GM23338 (cell line): ENCODE data around the gene MLNR. TPM values are rescaled to one million over a fixed set of nuclear protein-coding genes. Genes with fewer than 3 reads are reported as not detected.

Experiments used
- ATAC-seq: fragments of 200-7000 bp; cut with Tn5 transposase; 3 replicates; pipeline ENCODE4 v1.9.1; 2020
- DNase-seq: peaks from one replicate; pipeline ENCODE4 v3.0.0-alpha.2; 2015; ENCODE audit warnings: low spot score
- H2AFZ ChIP-seq: fragments of 200-600 bp; sonication (generic); 2 replicates; pipeline ENCODE4 v1.8.0; 2016; ENCODE audit warnings: antibody characterized with exemption, mild to moderate bottlenecking, moderate library complexity
- H3F3A ChIP-seq: fragments of 200-600 bp; sonication (generic); replicated peaks from 2 replicates; pipeline ENCODE4 v1.8.0; 2017; ENCODE audit warnings: antibody characterized with exemption, mixed run types, low read depth
- H3K27ac ChIP-seq: fragments of 200-600 bp; sonication (generic); 2 replicates; pipeline ENCODE4 v1.6.1; 2016; ENCODE audit warnings: low read depth
- H3K27me3 ChIP-seq: fragments of 200-600 bp; sonication (generic); 2 replicates; pipeline ENCODE4 v1.8.0; 2016; ENCODE audit warnings: mild to moderate bottlenecking, mixed run types, moderate library complexity; ENCODE audit not compliant: insufficient read depth
- H3K36me3 ChIP-seq: fragments of 200-600 bp; sonication (generic); 2 replicates; pipeline ENCODE4 v1.8.0; 2016; ENCODE audit warnings: mild to moderate bottlenecking; ENCODE audit not compliant: insufficient read depth
- H3K4me1 ChIP-seq: fragments of 200-600 bp; sonication (generic); 2 replicates; pipeline ENCODE4 v1.8.0; 2016; ENCODE audit warnings: mild to moderate bottlenecking, moderate library complexity; ENCODE audit not compliant: insufficient read depth
- H3K4me2 ChIP-seq: fragments of 200-600 bp; sonication (generic); 2 replicates; pipeline ENCODE4 v1.7.1; 2017; ENCODE audit warnings: mixed run types
- H3K4me3 ChIP-seq: fragments of 200-600 bp; sonication (generic); 2 replicates; pipeline ENCODE4 v1.6.1; 2016; ENCODE audit warnings: mixed run types
- H3K79me2 ChIP-seq: fragments of 200-600 bp; sonication (generic); replicated peaks from 2 replicates; pipeline ENCODE4 v1.8.0; 2017; ENCODE audit warnings: mild to moderate bottlenecking; ENCODE audit not compliant: insufficient read depth
- H3K9me2 ChIP-seq: fragments of 200-600 bp; sonication (generic); 2 replicates; pipeline ENCODE4 v1.8.0; 2017; ENCODE audit not compliant: insufficient read depth
- H4K20me1 ChIP-seq: fragments of 200-600 bp; sonication (generic); replicated peaks from 2 replicates; pipeline ENCODE4 v1.8.0; 2017; ENCODE audit warnings: mild to moderate bottlenecking; ENCODE audit not compliant: insufficient read depth
- H3K27ac Mint-ChIP-seq: 2 replicates; pipeline ENCODE4 v1.8.0; 2020; ENCODE audit warnings: inconsistent platforms, mild to moderate bottlenecking, moderate library complexity, mixed read lengths
- H3K27me3 Mint-ChIP-seq: 3 replicates; pipeline ENCODE4 v1.8.0; 2022; ENCODE audit warnings: low read depth, mild to moderate bottlenecking, moderate library complexity, mixed read lengths, inconsistent platforms; ENCODE audit not compliant: insufficient read depth, poor library complexity
- H3K36me3 Mint-ChIP-seq: 3 replicates; pipeline ENCODE4 v1.8.0; 2021; ENCODE audit warnings: low read depth, mild to moderate bottlenecking, inconsistent platforms, moderate library complexity, mixed read lengths
- H3K4me1 Mint-ChIP-seq: 3 replicates; pipeline ENCODE4 v1.8.0; 2020; ENCODE audit warnings: mild to moderate bottlenecking, inconsistent platforms, mixed read lengths
- H3K4me3 Mint-ChIP-seq: 3 replicates; pipeline ENCODE4 v1.8.0; 2021; ENCODE audit warnings: moderate library complexity, mild to moderate bottlenecking, inconsistent platforms, mixed read lengths
- H3K9me3 Mint-ChIP-seq: 3 replicates; pipeline ENCODE4 v1.8.0; 2020; ENCODE audit warnings: moderate library complexity, mild to moderate bottlenecking, inconsistent platforms, mixed read lengths
- CREB1 ChIP-seq: fragments of 250-450 bp; sonication (Bioruptor Pico); IDR thresholded peaks from 2 replicates; pipeline ENCODE4 v1.5.0; 2020; ENCODE audit warnings: low read depth, mild to moderate bottlenecking, moderate library complexity
- ETS1 ChIP-seq: IDR thresholded peaks from 2 replicates; pipeline ENCODE4 v1.6.1; 2016; ENCODE audit warnings: antibody characterized with exemption
- JUNB ChIP-seq: IDR thresholded peaks from one replicate; pipeline ENCODE4 v1.6.1; 2016; ENCODE audit warnings: antibody characterized with exemption; ENCODE audit not compliant: unreplicated experiment
- NANOG ChIP-seq: IDR thresholded peaks from 2 replicates; pipeline ENCODE4 v1.6.1; 2016; ENCODE audit warnings: antibody characterized with exemption, borderline replicate concordance
- POLR2AphosphoS5 ChIP-seq: IDR thresholded peaks from 2 replicates; pipeline ENCODE4 v1.6.1; 2016; ENCODE audit warnings: antibody characterized with exemption, low read depth
- ZNF114 ChIP-seq: fragments of 250-450 bp; sonication (Bioruptor Pico); IDR thresholded peaks from 2 replicates; pipeline ENCODE4 v1.5.0; 2020; ENCODE audit warnings: mild to moderate bottlenecking, moderate library complexity
- polyA plus RNA-seq: library from polyadenylated mRNA; unstranded; fragments of >200 nt; fragmentation: Nextera tagmentation; extraction: Ambion mirVana; gene quantifications from 2 replicates; pipeline ENCODE4 v1.2.1, GENCODE V29; 2016
- total RNA-seq: library from RNA; depleted of rRNA; stranded (reverse); fragments of >200 nt; shearing (Covaris generic); gene quantifications from 2 replicates; pipeline ENCODE4 v1.2.3, GENCODE V29; 2014
- TF ChIP-seq, protein P1 (sequence below), 2 experiments: fragments of 200-600 bp in 1 of 2; sonication (generic) in 1 of 2; conservative IDR thresholded peaks; 2 replicates each; pipeline versions ENCODE4 v1.5.1 to v1.6.1; 2016 to 2017; ENCODE audit warnings: antibody characterized with exemption in 2 of 2, low read depth in 2 of 2, mild to moderate bottlenecking in 2 of 2, moderate library complexity in 1 of 2
- TF ChIP-seq, protein P2 (sequence below): fragments of 250-450 bp; sonication (Bioruptor Pico); IDR thresholded peaks from 2 replicates; pipeline ENCODE4 v1.5.0; 2020; ENCODE audit warnings: mild to moderate bottlenecking, moderate library complexity

Gene MLNR
- total and polyA plus RNA-seq, 2 experiments from 2014 or later = 0.17 TPM; not detected in 1

- no peaks in the 10 kb centered on the region for H3K36me3 ChIP-seq
- no peak overlapping the region for H2AFZ ChIP-seq
- no peak for ATAC-seq
- no peaks in the 10 kb centered on the region for H3K79me2 ChIP-seq
- no peaks in the 10 kb centered on the region for H4K20me1 ChIP-seq
- no peak overlapping the region for H3K4me3 ChIP-seq
- TF ChIP-seq, protein P1, sequence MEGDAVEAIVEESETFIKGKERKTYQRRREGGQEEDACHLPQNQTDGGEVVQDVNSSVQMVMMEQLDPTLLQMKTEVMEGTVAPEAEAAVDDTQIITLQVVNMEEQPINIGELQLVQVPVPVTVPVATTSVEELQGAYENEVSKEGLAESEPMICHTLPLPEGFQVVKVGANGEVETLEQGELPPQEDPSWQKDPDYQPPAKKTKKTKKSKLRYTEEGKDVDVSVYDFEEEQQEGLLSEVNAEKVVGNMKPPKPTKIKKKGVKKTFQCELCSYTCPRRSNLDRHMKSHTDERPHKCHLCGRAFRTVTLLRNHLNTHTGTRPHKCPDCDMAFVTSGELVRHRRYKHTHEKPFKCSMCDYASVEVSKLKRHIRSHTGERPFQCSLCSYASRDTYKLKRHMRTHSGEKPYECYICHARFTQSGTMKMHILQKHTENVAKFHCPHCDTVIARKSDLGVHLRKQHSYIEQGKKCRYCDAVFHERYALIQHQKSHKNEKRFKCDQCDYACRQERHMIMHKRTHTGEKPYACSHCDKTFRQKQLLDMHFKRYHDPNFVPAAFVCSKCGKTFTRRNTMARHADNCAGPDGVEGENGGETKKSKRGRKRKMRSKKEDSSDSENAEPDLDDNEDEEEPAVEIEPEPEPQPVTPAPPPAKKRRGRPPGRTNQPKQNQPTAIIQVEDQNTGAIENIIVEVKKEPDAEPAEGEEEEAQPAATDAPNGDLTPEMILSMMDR (conservative IDR thresholded peaks at IDR 0.05; ENCODE audit: low read depth in 2 of 2) = no peak
- TF ChIP-seq NANOG (no peak), ETS1 (no peak), ZNF114 (CRISPR knock-in tag) (no peak), CREB1 (CRISPR knock-in tag) (no peak), JUNB (no peak), POLR2AphosphoS5 (no peak)
- TF ChIP-seq, protein P2, sequence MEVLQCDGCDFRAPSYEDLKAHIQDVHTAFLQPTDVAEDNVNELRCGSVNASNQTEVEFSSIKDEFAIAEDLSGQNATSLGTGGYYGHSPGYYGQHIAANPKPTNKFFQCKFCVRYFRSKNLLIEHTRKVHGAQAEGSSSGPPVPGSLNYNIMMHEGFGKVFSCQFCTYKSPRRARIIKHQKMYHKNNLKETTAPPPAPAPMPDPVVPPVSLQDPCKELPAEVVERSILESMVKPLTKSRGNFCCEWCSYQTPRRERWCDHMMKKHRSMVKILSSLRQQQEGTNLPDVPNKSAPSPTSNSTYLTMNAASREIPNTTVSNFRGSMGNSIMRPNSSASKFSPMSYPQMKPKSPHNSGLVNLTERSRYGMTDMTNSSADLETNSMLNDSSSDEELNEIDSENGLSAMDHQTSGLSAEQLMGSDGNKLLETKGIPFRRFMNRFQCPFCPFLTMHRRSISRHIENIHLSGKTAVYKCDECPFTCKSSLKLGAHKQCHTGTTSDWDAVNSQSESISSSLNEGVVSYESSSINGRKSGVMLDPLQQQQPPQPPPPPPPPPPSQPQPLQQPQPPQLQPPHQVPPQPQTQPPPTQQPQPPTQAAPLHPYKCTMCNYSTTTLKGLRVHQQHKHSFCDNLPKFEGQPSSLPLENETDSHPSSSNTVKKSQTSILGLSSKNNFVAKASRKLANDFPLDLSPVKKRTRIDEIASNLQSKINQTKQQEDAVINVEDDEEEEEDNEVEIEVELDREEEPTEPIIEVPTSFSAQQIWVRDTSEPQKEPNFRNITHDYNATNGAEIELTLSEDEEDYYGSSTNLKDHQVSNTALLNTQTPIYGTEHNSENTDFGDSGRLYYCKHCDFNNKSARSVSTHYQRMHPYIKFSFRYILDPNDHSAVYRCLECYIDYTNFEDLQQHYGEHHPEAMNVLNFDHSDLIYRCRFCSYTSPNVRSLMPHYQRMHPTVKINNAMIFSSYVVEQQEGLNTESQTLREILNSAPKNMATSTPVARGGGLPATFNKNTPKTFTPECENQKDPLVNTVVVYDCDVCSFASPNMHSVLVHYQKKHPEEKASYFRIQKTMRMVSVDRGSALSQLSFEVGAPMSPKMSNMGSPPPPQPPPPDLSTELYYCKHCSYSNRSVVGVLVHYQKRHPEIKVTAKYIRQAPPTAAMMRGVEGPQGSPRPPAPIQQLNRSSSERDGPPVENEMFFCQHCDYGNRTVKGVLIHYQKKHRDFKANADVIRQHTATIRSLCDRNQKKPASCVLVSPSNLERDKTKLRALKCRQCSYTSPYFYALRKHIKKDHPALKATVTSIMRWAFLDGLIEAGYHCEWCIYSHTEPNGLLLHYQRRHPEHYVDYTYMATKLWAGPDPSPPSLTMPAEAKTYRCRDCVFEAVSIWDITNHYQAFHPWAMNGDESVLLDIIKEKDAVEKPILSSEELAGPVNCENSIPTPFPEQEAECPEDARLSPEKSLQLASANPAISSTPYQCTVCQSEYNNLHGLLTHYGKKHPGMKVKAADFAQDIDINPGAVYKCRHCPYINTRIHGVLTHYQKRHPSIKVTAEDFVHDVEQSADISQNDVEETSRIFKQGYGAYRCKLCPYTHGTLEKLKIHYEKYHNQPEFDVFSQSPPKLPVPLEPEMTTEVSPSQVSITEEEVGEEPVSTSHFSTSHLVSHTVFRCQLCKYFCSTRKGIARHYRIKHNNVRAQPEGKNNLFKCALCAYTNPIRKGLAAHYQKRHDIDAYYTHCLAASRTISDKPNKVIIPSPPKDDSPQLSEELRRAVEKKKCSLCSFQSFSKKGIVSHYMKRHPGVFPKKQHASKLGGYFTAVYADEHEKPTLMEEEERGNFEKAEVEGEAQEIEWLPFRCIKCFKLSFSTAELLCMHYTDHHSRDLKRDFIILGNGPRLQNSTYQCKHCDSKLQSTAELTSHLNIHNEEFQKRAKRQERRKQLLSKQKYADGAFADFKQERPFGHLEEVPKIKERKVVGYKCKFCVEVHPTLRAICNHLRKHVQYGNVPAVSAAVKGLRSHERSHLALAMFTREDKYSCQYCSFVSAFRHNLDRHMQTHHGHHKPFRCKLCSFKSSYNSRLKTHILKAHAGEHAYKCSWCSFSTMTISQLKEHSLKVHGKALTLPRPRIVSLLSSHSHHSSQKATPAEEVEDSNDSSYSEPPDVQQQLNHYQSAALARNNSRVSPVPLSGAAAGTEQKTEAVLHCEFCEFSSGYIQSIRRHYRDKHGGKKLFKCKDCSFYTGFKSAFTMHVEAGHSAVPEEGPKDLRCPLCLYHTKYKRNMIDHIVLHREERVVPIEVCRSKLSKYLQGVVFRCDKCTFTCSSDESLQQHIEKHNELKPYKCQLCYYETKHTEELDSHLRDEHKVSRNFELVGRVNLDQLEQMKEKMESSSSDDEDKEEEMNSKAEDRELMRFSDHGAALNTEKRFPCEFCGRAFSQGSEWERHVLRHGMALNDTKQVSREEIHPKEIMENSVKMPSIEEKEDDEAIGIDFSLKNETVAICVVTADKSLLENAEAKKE (CRISPR knock-in tag) = no peak
- H3K9me2 ChIP-seq = 0 out of 2 replicates have a peak, but pooled peaks cover 2% of the 10 kb centered on the region
- Mint-ChIP-seq H3K36me3 (peaks cover 8% of the 10 kb centered on the region; the same call in 2 of the 3 replicates), H3K27ac (no peak overlapping the region), H3K27me3 (peaks cover 57% of the 10 kb centered on the region), H3K9me3 (peaks cover 9% of the 10 kb centered on the region; the same call in 2 of the 3 replicates), H3K4me3 (no peak overlapping the region), H3K4me1 (peaks cover 37% of the 10 kb centered on the region)
- no peak for DNase-seq
- H3K27ac ChIP-seq = no peak overlapping the region
- H3K4me2 ChIP-seq = no peak overlapping the region
- H3K4me1 ChIP-seq = peaks cover 15% of the 10 kb centered on the region
- peaks cover 55% of the 10 kb centered on the region for H3K27me3 ChIP-seq
- H3F3A ChIP-seq = peaks cover 3% of the 10 kb centered on the region
These were observed 3.8 kb upstream of the MLNR start for GRCh38 chr13:49216334-49216733.
